ENCODE data around the gene CHRNA1. TPM values are rescaled to one million over a fixed set of nuclear protein-coding genes. Genes with fewer than 3 reads are reported as not detected.

CHRNA1 gene
- polyA plus RNA-seq, 1 of the 3 experiments (the other 2 are of a cell fraction) = 0.02 TPM

GRCh38 chr2:174703430-174703829, 60.8 kb downstream of the CHRNA1 start:
- DNase-seq = no peak

GRCh38 chr2:174702541-174702940, 61.7 kb downstream of the CHRNA1 start:
- Histone ChIP-seq H3K9me2 (no peaks in the 10 kb centered on the region), H3K4me2 (no peak overlapping the region), H3K9ac (no peak overlapping the region), H3K4me3 (ENCODE audit: low read depth in 2 of 2, low read length in 1 of 2) (no peak overlapping the region), H3K79me2 (ENCODE audit: insufficient read depth) (no peaks in the 10 kb centered on the region), H4K20me1 (ENCODE audit: insufficient read depth) (no peaks in the 10 kb centered on the region), H3K27ac (ENCODE audit: low read depth in 2 of 2, low read length in 1 of 2) (no peak overlapping the region), H3K27me3 (ENCODE audit: insufficient read depth) (0 out of 2 replicates have a peak, but pooled peaks cover 6% of the 10 kb centered on the region), H2AFZ (ENCODE audit: low read depth) (no peak overlapping the region), H3F3A (replicated peaks; ENCODE audit: insufficient read depth) (no peaks in the 10 kb centered on the region), H3K9me3 (no peaks in the 10 kb centered on the region), H3K4me1 (ENCODE audit: control insufficient read depth in 1 of 2, insufficient read depth in 2 of 2, low read depth in 1 of 2, low read length in 1 of 2) (no peaks in the 10 kb centered on the region), H3K36me3 (replicated peaks in 1 of 2; ENCODE audit: control insufficient read depth in 1 of 2, insufficient read depth in 2 of 2, low read length in 1 of 2) (no peaks in the 10 kb centered on the region)
- POLR2A ChIA-PET = no interaction called here
- no peak for DNase-seq
- WGBS (ENCODE audit: low lambda C conversion rate) = 41% methylated on average over 3 of the region's 3 CpGs
- CTCF ChIA-PET = interaction anchor here (0.9 to 8.0 kb wide), 4 partner anchors 14 to 124 kb away, joined by 3 to 93 read pairs (median 36); no protein-coding TSS in a partner anchor
- TF ChIP-seq CHD2 (IDR thresholded peaks at IDR 0.05; ENCODE audit: low read length, partially characterized antibody) = no peak
- no peak for TF ChIP-seq POLR2AphosphoS5 (IDR thresholded peaks at IDR 0.05; ENCODE audit: low read depth, low read length)
- TF ChIP-seq NFIC (IDR thresholded peaks at IDR 0.05; ENCODE audit: borderline replicate concordance) = no peak
- no peak for TF ChIP-seq MEF2A (IDR thresholded peaks at IDR 0.05; ENCODE audit: borderline replicate concordance, low read depth)
- TF ChIP-seq RFX5 (IDR thresholded peaks at IDR 0.05; ENCODE audit: low read length) = no peak
- TF ChIP-seq PBX3 (IDR thresholded peaks at IDR 0.05) = no peak
- TF ChIP-seq SMC3 (IDR thresholded peaks at IDR 0.05; ENCODE audit: low read depth, low read length) = no peak
- TF ChIP-seq, protein P1, sequence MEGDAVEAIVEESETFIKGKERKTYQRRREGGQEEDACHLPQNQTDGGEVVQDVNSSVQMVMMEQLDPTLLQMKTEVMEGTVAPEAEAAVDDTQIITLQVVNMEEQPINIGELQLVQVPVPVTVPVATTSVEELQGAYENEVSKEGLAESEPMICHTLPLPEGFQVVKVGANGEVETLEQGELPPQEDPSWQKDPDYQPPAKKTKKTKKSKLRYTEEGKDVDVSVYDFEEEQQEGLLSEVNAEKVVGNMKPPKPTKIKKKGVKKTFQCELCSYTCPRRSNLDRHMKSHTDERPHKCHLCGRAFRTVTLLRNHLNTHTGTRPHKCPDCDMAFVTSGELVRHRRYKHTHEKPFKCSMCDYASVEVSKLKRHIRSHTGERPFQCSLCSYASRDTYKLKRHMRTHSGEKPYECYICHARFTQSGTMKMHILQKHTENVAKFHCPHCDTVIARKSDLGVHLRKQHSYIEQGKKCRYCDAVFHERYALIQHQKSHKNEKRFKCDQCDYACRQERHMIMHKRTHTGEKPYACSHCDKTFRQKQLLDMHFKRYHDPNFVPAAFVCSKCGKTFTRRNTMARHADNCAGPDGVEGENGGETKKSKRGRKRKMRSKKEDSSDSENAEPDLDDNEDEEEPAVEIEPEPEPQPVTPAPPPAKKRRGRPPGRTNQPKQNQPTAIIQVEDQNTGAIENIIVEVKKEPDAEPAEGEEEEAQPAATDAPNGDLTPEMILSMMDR (IDR thresholded peaks at IDR 0.05) = no peak
- no peak for TF ChIP-seq SIN3A (IDR thresholded peaks at IDR 0.05; ENCODE audit: borderline replicate concordance, low read depth, low read length)
- TF ChIP-seq, protein P2, sequence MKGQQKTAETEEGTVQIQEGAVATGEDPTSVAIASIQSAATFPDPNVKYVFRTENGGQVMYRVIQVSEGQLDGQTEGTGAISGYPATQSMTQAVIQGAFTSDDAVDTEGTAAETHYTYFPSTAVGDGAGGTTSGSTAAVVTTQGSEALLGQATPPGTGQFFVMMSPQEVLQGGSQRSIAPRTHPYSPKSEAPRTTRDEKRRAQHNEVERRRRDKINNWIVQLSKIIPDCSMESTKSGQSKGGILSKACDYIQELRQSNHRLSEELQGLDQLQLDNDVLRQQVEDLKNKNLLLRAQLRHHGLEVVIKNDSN (IDR thresholded peaks at IDR 0.05; ENCODE audit: borderline replicate concordance, low read depth) = no peak
- no peak for TF ChIP-seq GABPA (IDR thresholded peaks at IDR 0.05; ENCODE audit: low read depth)
- TF ChIP-seq MAX (IDR thresholded peaks at IDR 0.05; ENCODE audit: low read depth) = no peak
- no peak for TF ChIP-seq RXRA (IDR thresholded peaks at IDR 0.05; ENCODE audit: borderline replicate concordance, low read depth)

More at GRCh38 chr2:174703430-174703829, 60.8 kb downstream of the CHRNA1 start:
- 0 out of 2 replicates have a peak, but pooled peaks cover 6% of the 10 kb centered on the region for H3K27me3 ChIP-seq (ENCODE audit: insufficient read depth)
- no peaks in the 10 kb centered on the region for H3K9me2 ChIP-seq
- no peak overlapping the region for H3K4me3 ChIP-seq (ENCODE audit: low read depth in 2 of 2, low read length in 1 of 2)
- H3F3A ChIP-seq (replicated peaks; ENCODE audit: insufficient read depth) = no peaks in the 10 kb centered on the region
- WGBS (ENCODE audit: low lambda C conversion rate) = 77% methylated on average over 3 of the region's 3 CpGs
- CTCF ChIA-PET = no interaction called here
- no peak overlapping the region for H3K27ac ChIP-seq (ENCODE audit: low read depth in 2 of 2, low read length in 1 of 2)
- H2AFZ ChIP-seq (ENCODE audit: low read depth) = no peak overlapping the region
- H4K20me1 ChIP-seq (ENCODE audit: insufficient read depth) = no peaks in the 10 kb centered on the region
- no peak overlapping the region for H3K9ac ChIP-seq
- TF ChIP-seq TEAD4 (IDR thresholded peaks at IDR 0.05; ENCODE audit: borderline replicate concordance, insufficient read depth) (no peak), TAF1 (IDR thresholded peaks at IDR 0.05; ENCODE audit: borderline replicate concordance, low read depth, low read length) (no peak), EP300 (IDR thresholded peaks at IDR 0.05; ENCODE audit: borderline replicate concordance in 1 of 2, low read depth in 1 of 2, low read length in 1 of 2) (no peak), CHD2 (IDR thresholded peaks at IDR 0.05; ENCODE audit: low read length, partially characterized antibody) (no peak), FOXJ3 (CRISPR knock-in tag; IDR thresholded peaks at IDR 0.05) (no peak)
- H3K9me3 ChIP-seq = no peaks in the 10 kb centered on the region
- no peaks in the 10 kb centered on the region for H3K79me2 ChIP-seq (ENCODE audit: insufficient read depth)
- no peaks in the 10 kb centered on the region for H3K36me3 ChIP-seq (replicated peaks in 1 of 2; ENCODE audit: control insufficient read depth in 1 of 2, insufficient read depth in 2 of 2, low read length in 1 of 2)
- POLR2A ChIA-PET = no interaction called here
- no peaks in the 10 kb centered on the region for H3K4me1 ChIP-seq (ENCODE audit: control insufficient read depth in 1 of 2, insufficient read depth in 2 of 2, low read depth in 1 of 2, low read length in 1 of 2)
- no peak overlapping the region for H3K4me2 ChIP-seq
